ENCODE measurements around the gene CCP110. TPM values are rescaled to one million over a fixed set of nuclear protein-coding genes. Genes with fewer than 3 reads are reported as not detected.

Gene CCP110
- total and polyA plus RNA-seq, 10 donors = 2.8 to 24.9 (median 14.8) TPM

DNA sequence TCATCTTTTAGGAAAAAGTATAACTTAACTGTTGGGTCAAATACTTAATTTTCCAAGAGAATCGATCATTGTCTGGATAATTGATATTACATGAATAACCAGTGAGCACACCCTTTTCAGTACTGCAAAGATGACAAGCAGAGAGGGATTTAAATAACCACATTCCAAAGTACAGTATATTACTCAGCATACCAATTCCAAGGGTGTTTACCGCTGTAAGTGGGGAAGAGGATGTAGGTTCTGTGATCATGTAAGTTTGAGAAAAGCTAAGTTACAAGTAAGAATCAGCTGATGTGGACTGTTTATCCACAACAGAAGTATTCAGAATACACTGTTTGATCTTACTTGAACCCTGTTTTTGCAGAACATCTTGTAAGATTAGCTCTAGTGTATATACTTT lies 8.0 kb upstream of the CCP110 start:
- Histone ChIP-seq H3K27ac (no peak overlapping the region), H3K27me3 (replicated peaks in 1 of 7) (no peaks in the 10 kb centered on the region), H3K9me3 (no peaks in the 10 kb centered on the region), H3K36me3 (peaks cover 0 to 45% (median 22%) of the 10 kb centered on the region in 6 donors), H3K4me1 (peaks cover 7 to 60% (median 26%) of the 10 kb centered on the region in 6 donors), H3K4me3 (no peak overlapping the region)
- no peak for DNase-seq
- intact Hi-C loops (cut with DNase I; ENCODE audit: low total_unique reads) = no loop called here
- TF ChIP-seq POLR2AphosphoS5 (IDR thresholded peaks at IDR 0.05) (no peak), POLR2A (IDR thresholded peaks at IDR 0.05) (no peak)
- TF ChIP-seq, protein P1, sequence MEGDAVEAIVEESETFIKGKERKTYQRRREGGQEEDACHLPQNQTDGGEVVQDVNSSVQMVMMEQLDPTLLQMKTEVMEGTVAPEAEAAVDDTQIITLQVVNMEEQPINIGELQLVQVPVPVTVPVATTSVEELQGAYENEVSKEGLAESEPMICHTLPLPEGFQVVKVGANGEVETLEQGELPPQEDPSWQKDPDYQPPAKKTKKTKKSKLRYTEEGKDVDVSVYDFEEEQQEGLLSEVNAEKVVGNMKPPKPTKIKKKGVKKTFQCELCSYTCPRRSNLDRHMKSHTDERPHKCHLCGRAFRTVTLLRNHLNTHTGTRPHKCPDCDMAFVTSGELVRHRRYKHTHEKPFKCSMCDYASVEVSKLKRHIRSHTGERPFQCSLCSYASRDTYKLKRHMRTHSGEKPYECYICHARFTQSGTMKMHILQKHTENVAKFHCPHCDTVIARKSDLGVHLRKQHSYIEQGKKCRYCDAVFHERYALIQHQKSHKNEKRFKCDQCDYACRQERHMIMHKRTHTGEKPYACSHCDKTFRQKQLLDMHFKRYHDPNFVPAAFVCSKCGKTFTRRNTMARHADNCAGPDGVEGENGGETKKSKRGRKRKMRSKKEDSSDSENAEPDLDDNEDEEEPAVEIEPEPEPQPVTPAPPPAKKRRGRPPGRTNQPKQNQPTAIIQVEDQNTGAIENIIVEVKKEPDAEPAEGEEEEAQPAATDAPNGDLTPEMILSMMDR (IDR thresholded peaks at IDR 0.05 in 8 of 11, conservative IDR thresholded peaks at IDR 0.05 in 3 of 11) = no peak
- 92 to 99% (median 94%) methylated on average over 2 of the region's 2 CpGs for WGBS, 5 donors

DNA sequence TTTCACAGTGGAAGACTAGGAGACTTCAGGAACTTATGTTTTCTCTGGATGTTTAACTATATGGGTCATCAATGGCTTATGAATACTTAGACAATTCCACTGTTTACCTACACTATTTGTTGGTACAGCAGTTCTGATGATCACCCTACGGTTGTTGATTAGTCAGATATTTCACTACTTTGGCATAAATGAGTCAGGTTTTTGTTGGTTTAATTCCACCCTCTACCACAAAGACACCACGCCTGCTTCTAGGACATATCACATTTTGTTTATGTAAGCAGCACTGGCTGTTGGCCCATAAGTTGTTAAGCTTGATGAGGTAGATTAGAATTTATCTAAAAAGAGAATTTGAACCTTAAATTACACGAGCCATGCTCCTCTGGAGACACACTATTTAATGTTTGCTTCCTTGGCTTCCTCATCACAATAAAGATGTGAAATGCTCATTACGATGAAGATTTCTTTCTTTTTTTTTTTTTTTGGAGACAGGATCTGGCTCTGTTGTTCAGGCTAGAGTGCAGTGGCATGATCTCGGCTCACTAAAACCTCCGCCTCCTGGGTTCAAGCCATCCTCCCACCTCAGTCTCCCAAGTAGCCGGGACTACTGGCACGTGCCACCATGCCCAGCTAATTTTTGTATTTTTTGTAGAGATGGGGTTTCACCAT lies 6.2 kb upstream of the CCP110 start:
- DNase-seq = no peak
- Histone ChIP-seq H3K4me3 (no peak overlapping the region), H3K27me3 (replicated peaks in 1 of 7) (no peaks in the 10 kb centered on the region), H3K27ac (no peak overlapping the region), H3K36me3 (peaks cover 0 to 41% (median 19%) of the 10 kb centered on the region in 6 donors), H3K9me3 (no peaks in the 10 kb centered on the region), H3K4me1 (peaks cover 7 to 66% (median 35%) of the 10 kb centered on the region in 6 donors)
- TF ChIP-seq, protein P1 (IDR thresholded peaks at IDR 0.05 in 8 of 11, conservative IDR thresholded peaks at IDR 0.05 in 3 of 11) = no peak
- TF ChIP-seq POLR2A (IDR thresholded peaks at IDR 0.05) (no peak), POLR2AphosphoS5 (IDR thresholded peaks at IDR 0.05) (no peak)
- WGBS, 5 donors = 85 to 93% (median 88%) methylated on average over 8 of the region's 8 CpGs
- intact Hi-C loops (cut with DNase I; ENCODE audit: low total_unique reads) = no loop called here

DNA sequence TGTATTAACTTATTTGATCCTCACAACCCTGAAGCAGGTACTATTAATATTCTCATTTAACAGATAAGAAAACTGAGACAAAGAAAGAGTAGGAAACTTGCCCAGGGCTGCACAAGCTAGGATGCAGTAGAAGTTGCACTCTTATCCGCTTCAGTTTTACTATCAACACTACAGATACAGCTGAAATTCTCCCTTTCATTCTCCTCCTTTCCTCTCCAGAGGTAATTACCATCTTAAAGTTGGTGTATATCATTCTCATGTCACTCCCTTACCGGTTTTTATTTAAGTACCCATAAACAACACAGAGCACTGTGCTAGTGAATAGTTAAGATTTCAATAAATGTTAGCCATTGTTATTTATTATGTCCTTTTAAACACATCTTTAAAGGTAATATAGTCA lies 5.4 kb upstream of the CCP110 start:
- H3K4me3 ChIP-seq = no peak overlapping the region
- H3K4me1 ChIP-seq = peaks cover 7 to 69% (median 42%) of the 10 kb centered on the region in 6 donors
- H3K27ac ChIP-seq = no peak overlapping the region
- no peak for DNase-seq
- H3K9me3 ChIP-seq = no peaks in the 10 kb centered on the region
- TF ChIP-seq POLR2A (IDR thresholded peaks at IDR 0.05) = no peak
- TF ChIP-seq, protein P1 (IDR thresholded peaks at IDR 0.05 in 8 of 11, conservative IDR thresholded peaks at IDR 0.05 in 3 of 11) = no peak
- TF ChIP-seq POLR2AphosphoS5 (IDR thresholded peaks at IDR 0.05) = no peak
- intact Hi-C loops (cut with DNase I; ENCODE audit: low total_unique reads) = no loop called here
- no peaks in the 10 kb centered on the region for H3K27me3 ChIP-seq (replicated peaks in 1 of 7)
- peaks cover 0 to 41% (median 19%) of the 10 kb centered on the region in 6 donors for H3K36me3 ChIP-seq
- 88 to 94% (median 93%) methylated on average over 2 of the region's 2 CpGs for WGBS, 5 donors

DNA sequence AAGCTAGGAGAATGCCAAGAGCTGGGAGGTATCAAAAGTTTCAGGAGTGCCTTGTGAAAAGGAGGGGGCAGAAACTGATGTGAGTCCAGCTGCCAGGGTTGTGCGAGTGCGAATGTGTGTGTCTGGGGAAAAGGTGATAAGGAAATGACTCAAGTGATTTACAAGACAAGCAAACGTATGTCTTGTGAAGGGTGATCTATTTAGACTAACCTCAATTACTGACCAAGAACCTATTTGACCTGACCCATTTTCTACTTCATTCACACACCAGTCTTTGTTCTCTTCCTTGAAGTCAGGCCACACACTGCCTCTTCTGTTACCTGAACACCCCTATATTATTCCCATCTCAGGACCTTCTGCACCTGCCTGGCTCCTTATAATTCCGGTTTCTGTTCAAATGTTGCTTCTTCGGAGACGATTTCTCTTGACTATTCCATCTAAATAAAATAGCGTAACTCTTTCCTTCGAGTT lies 2.8 kb upstream of the CCP110 start:
- intact Hi-C loops (cut with DNase I; ENCODE audit: low total_unique reads) = no loop called here
- Histone ChIP-seq H3K9me3 (no peaks in the 10 kb centered on the region), H3K4me1 (peaks cover 7 to 77% (median 52%) of the 10 kb centered on the region in 6 donors), H3K36me3 (peaks cover 0 to 19% (median 11%) of the 10 kb centered on the region in 6 donors), H3K4me3 (peak overlapping the region; percentile 72 to 97 (median 84)), H3K27me3 (replicated peaks in 1 of 7) (no peaks in the 10 kb centered on the region), H3K27ac (peak overlapping the region; percentile 81 to 97 (median 92))
- 5 to 10% (median 5%) methylated on average over 8 of the region's 8 CpGs for WGBS, 5 donors
- no peak for DNase-seq
- TF ChIP-seq, protein P1 (IDR thresholded peaks at IDR 0.05 in 8 of 11, conservative IDR thresholded peaks at IDR 0.05 in 3 of 11) = no peak
- TF ChIP-seq POLR2A (IDR thresholded peaks at IDR 0.05) (no peak), POLR2AphosphoS5 (IDR thresholded peaks at IDR 0.05) (no peak)
